CD8-positive, alpha-beta memory T cell (primary cell): ENCODE data around the gene MRPL46. TPM values are rescaled to one million over a fixed set of nuclear protein-coding genes. Genes with fewer than 3 reads are reported as not detected.
A peak's percentile ranks its signal among the peaks of the same experiment; 100 is the strongest.

Source experiments
- CTCF ChIA-PET: fragments of 350-600 bp; sonication (Branson Sonifier 250); formaldehyde crosslinking; loops from one replicate; lab custom pipeline; 2021; ENCODE audit warnings: antibody characterized with exemption; lab: Charles Lee
- POLR2A ChIA-PET: fragments of 350-600 bp; sonication (Branson Sonifier 250); formaldehyde crosslinking; loops from one replicate; lab custom pipeline; 2021; ENCODE audit warnings: antibody characterized with exemption; lab: Charles Lee
- DNase-seq, 5 donors: peaks; one replicate each; pipeline versions ENCODE4 v3.0.0 to v3.0.0-alpha.2; 2020 to 2022; ENCODE audit warnings: mixed read lengths in 1 of 5
- H3K27ac ChIP-seq: one replicate; pipeline ENCODE4 v1.7.0; 2013; ENCODE audit warnings: low read depth, mild to moderate bottlenecking, low read length, moderate library complexity
- H3K27me3 ChIP-seq: 2 replicates; pipeline ENCODE4 v1.7.0; 2013; ENCODE audit warnings: low read length, mild to moderate bottlenecking; ENCODE audit not compliant: insufficient read depth, poor library complexity, severe bottlenecking
- H3K36me3 ChIP-seq: 2 replicates; pipeline ENCODE4 v1.7.0; 2013; ENCODE audit warnings: mild to moderate bottlenecking, low read length, moderate library complexity; ENCODE audit not compliant: insufficient read depth
- H3K4me1 ChIP-seq: 2 replicates; pipeline ENCODE4 v1.7.0; 2013; ENCODE audit warnings: mild to moderate bottlenecking, low read length, moderate library complexity; ENCODE audit not compliant: insufficient read depth
- H3K4me3 ChIP-seq: 2 replicates; pipeline ENCODE4 v1.7.0; 2013; ENCODE audit warnings: mild to moderate bottlenecking, low read length
- H3K9me3 ChIP-seq: 2 replicates; pipeline ENCODE4 v1.7.0; 2013; ENCODE audit warnings: mild to moderate bottlenecking, low read length
- H3K27ac Mint-ChIP-seq, 8 donors: one replicate each; pipeline ENCODE4 v1.8.0; 2020 to 2021; ENCODE audit warnings: mixed read lengths in 8 of 8, mild to moderate bottlenecking in 6 of 8, inconsistent platforms in 3 of 8, moderate library complexity in 3 of 8
- H3K27me3 Mint-ChIP-seq, 2 donors: one replicate each; pipeline ENCODE4 v1.8.0; 2020 to 2021; ENCODE audit warnings: mixed read lengths in 2 of 2, mild to moderate bottlenecking in 1 of 2, moderate library complexity in 1 of 2
- H3K36me3 Mint-ChIP-seq, 3 donors: one replicate each; pipeline ENCODE4 v1.8.0; 2020 to 2021; ENCODE audit warnings: mixed read lengths in 3 of 3, inconsistent platforms in 1 of 3, mild to moderate bottlenecking in 1 of 3
- H3K4me1 Mint-ChIP-seq, 3 donors: one replicate each; pipeline ENCODE4 v1.8.0; 2020 to 2021; ENCODE audit warnings: mixed read lengths in 3 of 3, inconsistent platforms in 1 of 3, mild to moderate bottlenecking in 1 of 3
- H3K4me3 Mint-ChIP-seq, 7 donors: one replicate each; pipeline ENCODE4 v1.8.0; 2020 to 2021; ENCODE audit warnings: mixed read lengths in 7 of 7, mild to moderate bottlenecking in 6 of 7, moderate library complexity in 4 of 7, inconsistent platforms in 2 of 7
- H3K9me3 Mint-ChIP-seq, 5 donors: one replicate each; pipeline ENCODE4 v1.8.0; 2020 to 2022; ENCODE audit warnings: mixed read lengths in 5 of 5, mild to moderate bottlenecking in 3 of 5, moderate library complexity in 2 of 5, inconsistent platforms in 1 of 5
- polyA plus RNA-seq: library from polyadenylated mRNA; unstranded; fragments of 300-500 nt; fragmentation: Illumina TruSeq; gene quantifications from one replicate; pipeline ENCODE4 v1.2.3, GENCODE V29; 2021
- total RNA-seq, 2 experiments: library from RNA; stranded (reverse); gene quantifications; one replicate each; pipeline ENCODE4 v1.2.3, GENCODE V29; 2021

Gene MRPL46
- total RNA-seq (10 to 100 TPM; 48.5 to 53.6 TPM), polyA plus RNA-seq (51.2 TPM)

- Histone ChIP-seq H3K4me1 (peaks cover 23% of the 10 kb centered on the region), H3K36me3 (peaks cover 14% of the 10 kb centered on the region), H3K27ac (peak within 1 kb of the TSS; percentile 91), H3K27me3 (no peaks in the 10 kb centered on the region), H3K4me3 (peak within 1 kb of the TSS; percentile 88), H3K9me3 (no peaks in the 10 kb centered on the region)
- Mint-ChIP-seq H3K36me3 (peaks cover 0 to 54% (median 11%) of the 10 kb centered on the region in 3 donors), H3K27me3 (peaks cover 0 to 2% of the 10 kb centered on the region in 2 donors), H3K9me3 (no peaks in the 10 kb centered on the region), H3K27ac (peak within 1 kb of the TSS; percentile 96 to 100 (median 99)), H3K4me1 (peaks cover 28 to 35% (median 30%) of the 10 kb centered on the region in 3 donors), H3K4me3 (peak within 1 kb of the TSS in 6 of 7 donors; percentile 96 to 100 (median 98))
- ChIA-PET CTCF (interaction anchor here (1.4 to 1.8 kb wide), 3 partner anchors 12 to 438 kb away, joined by 3 to 10 read pairs (median 4); no protein-coding TSS in a partner anchor), POLR2A (interaction anchor here (1.0 kb wide), 3 partner anchors 171 to 868 kb away, joined by 3 to 7 read pairs (median 3); partner anchors contain the start of gene ISG20)
- DNase-seq: peak; percentile 86 to 92 (median 89)
Measured at GRCh38 chr15:88467073-88467934, at the start of gene MRPL46, which contains the start of gene MRPS11. MRPL46 (minus strand) TSS chr15:88467388; CDS start chr15:88467377, 11 bp downstream. MRPS11 (plus strand) TSS chr15:88467708; CDS start chr15:88467718, 10 bp downstream.

GRCh38 chr15:88513195-88513594 lies 46.0 kb upstream of the MRPL46 start:
- CTCF ChIA-PET: no interaction called here
- Mint-ChIP-seq H3K4me1 (no peaks in the 10 kb centered on the region), H3K9me3 (no peaks in the 10 kb centered on the region), H3K27ac (no peak overlapping the region), H3K4me3 (no peak overlapping the region), H3K27me3 (no peaks in the 10 kb centered on the region), H3K36me3 (peaks cover 22 to 65% (median 40%) of the 10 kb centered on the region in 3 donors)
- no peaks in the 10 kb centered on the region for H3K27me3 ChIP-seq
- no peak overlapping the region for H3K27ac ChIP-seq
- H3K36me3 ChIP-seq: peaks cover 15% of the 10 kb centered on the region
- POLR2A ChIA-PET: no interaction called here
- H3K9me3 ChIP-seq: no peaks in the 10 kb centered on the region
- no peak for DNase-seq
- no peak overlapping the region for H3K4me3 ChIP-seq
- H3K4me1 ChIP-seq: no peaks in the 10 kb centered on the region

GRCh38 chr15:88512601-88513000 lies 45.4 kb upstream of the MRPL46 start:
- H3K9me3 ChIP-seq: no peaks in the 10 kb centered on the region
- H3K4me3 ChIP-seq: no peak overlapping the region
- no peaks in the 10 kb centered on the region for H3K27me3 ChIP-seq
- Mint-ChIP-seq H3K36me3 (peaks cover 22 to 69% (median 41%) of the 10 kb centered on the region in 3 donors), H3K4me3 (no peak overlapping the region), H3K4me1 (no peaks in the 10 kb centered on the region), H3K27me3 (no peaks in the 10 kb centered on the region), H3K27ac (no peak overlapping the region), H3K9me3 (no peaks in the 10 kb centered on the region)
- no peak overlapping the region for H3K27ac ChIP-seq
- DNase-seq: no peak
- peaks cover 16% of the 10 kb centered on the region for H3K36me3 ChIP-seq
- CTCF ChIA-PET: no interaction called here
- H3K4me1 ChIP-seq: no peaks in the 10 kb centered on the region
- POLR2A ChIA-PET: no interaction called here

DNA sequence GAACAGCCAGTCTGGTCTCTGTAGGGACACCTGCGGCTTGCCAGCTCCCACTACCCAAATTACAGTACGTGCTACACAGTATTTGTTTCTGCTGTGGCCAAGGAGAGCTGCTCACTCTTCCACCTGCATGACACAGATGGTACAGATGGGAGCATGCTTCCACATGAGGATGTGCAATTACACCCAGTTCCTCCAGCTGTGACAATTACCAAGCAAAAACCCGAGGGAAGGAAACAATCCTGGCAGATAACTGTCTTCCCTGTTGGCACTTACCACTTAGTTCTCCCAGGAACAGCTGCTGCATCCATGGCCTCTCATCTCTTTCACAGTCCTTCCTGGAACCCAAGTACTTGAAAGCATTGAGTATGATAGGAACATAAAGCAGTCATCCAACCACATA lies 44.9 kb upstream of the MRPL46 start:
- Histone ChIP-seq H3K36me3 (peaks cover 19% of the 10 kb centered on the region), H3K4me3 (no peak overlapping the region), H3K9me3 (no peaks in the 10 kb centered on the region), H3K27ac (no peak overlapping the region), H3K27me3 (no peaks in the 10 kb centered on the region), H3K4me1 (no peaks in the 10 kb centered on the region)
- CTCF ChIA-PET: no interaction called here
- Mint-ChIP-seq H3K36me3 (peaks cover 22 to 73% (median 43%) of the 10 kb centered on the region in 3 donors), H3K4me1 (no peaks in the 10 kb centered on the region), H3K27me3 (no peaks in the 10 kb centered on the region), H3K9me3 (no peaks in the 10 kb centered on the region), H3K27ac (no peak overlapping the region), H3K4me3 (no peak overlapping the region)
- POLR2A ChIA-PET: no interaction called here
- no peak for DNase-seq

- CTCF ChIA-PET: no interaction called here
Measured at GRCh38 chr15:88511161-88511560, 44.0 kb upstream of the MRPL46 start.

DNA sequence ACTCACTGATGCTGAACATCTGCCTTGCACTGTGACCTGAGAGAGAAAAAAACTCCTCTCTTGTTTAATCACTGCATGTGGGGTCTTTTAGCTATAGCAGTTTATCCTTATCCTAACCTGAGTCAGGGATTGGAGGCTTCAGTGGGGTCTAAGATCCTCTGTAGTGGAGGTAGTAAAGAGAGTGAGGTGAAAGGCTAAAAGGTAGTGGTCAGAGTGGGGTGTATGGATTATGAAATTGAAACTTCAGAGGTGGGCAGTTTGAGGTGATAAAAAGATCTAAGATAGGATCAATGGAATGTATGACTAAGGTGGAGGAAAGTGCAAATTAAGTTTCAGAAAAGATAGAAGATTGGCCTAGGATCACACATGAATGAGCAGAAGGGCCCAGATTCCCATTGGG lies 42.8 kb upstream of the MRPL46 start:
- no peak for DNase-seq
- H3K27me3 ChIP-seq: no peaks in the 10 kb centered on the region
- no peaks in the 10 kb centered on the region for H3K4me1 Mint-ChIP-seq
- no peaks in the 10 kb centered on the region for H3K9me3 Mint-ChIP-seq
- POLR2A ChIA-PET: no interaction called here
- CTCF ChIA-PET: no interaction called here
- H3K4me3 ChIP-seq: no peak overlapping the region
- H3K4me3 Mint-ChIP-seq: no peak overlapping the region
- H3K27me3 Mint-ChIP-seq: no peaks in the 10 kb centered on the region
- H3K9me3 ChIP-seq: no peaks in the 10 kb centered on the region
- peaks cover 19% of the 10 kb centered on the region for H3K36me3 ChIP-seq
- H3K27ac Mint-ChIP-seq: no peak overlapping the region
- no peaks in the 10 kb centered on the region for H3K4me1 ChIP-seq
- H3K36me3 Mint-ChIP-seq: peaks cover 22 to 69% (median 42%) of the 10 kb centered on the region in 3 donors
- H3K27ac ChIP-seq: no peak overlapping the region

More at GRCh38 chr15:88511161-88511560, 44.0 kb upstream of the MRPL46 start:
- H3K36me3 Mint-ChIP-seq: peaks cover 22 to 65% (median 42%) of the 10 kb centered on the region in 3 donors
- H3K4me3 ChIP-seq: no peak overlapping the region
- H3K4me1 Mint-ChIP-seq: no peaks in the 10 kb centered on the region
- peak overlapping the region in 2 of 8 donors; percentile 7 for H3K27ac Mint-ChIP-seq
- H3K4me1 ChIP-seq: no peaks in the 10 kb centered on the region
- no peak overlapping the region for H3K4me3 Mint-ChIP-seq
- H3K27me3 Mint-ChIP-seq: no peaks in the 10 kb centered on the region
- no peaks in the 10 kb centered on the region for H3K27me3 ChIP-seq
- H3K9me3 ChIP-seq: no peaks in the 10 kb centered on the region
- POLR2A ChIA-PET: no interaction called here
- peaks cover 19% of the 10 kb centered on the region for H3K36me3 ChIP-seq
- no peaks in the 10 kb centered on the region for H3K9me3 Mint-ChIP-seq
- no peak overlapping the region for H3K27ac ChIP-seq
- DNase-seq: no peak

GRCh38 chr15:88509321-88509720 lies 42.1 kb upstream of the MRPL46 start:
- H3K27me3 ChIP-seq: no peaks in the 10 kb centered on the region
- no peak overlapping the region for H3K27ac ChIP-seq
- Mint-ChIP-seq H3K4me3 (no peak overlapping the region), H3K36me3 (peaks cover 22 to 70% (median 44%) of the 10 kb centered on the region in 3 donors), H3K27me3 (no peaks in the 10 kb centered on the region), H3K4me1 (no peaks in the 10 kb centered on the region), H3K9me3 (no peaks in the 10 kb centered on the region), H3K27ac (no peak overlapping the region)
- ChIA-PET CTCF (no interaction called here), POLR2A (no interaction called here)
- DNase-seq: no peak
- no peak overlapping the region for H3K4me3 ChIP-seq
- no peaks in the 10 kb centered on the region for H3K9me3 ChIP-seq
- H3K4me1 ChIP-seq: no peaks in the 10 kb centered on the region
- H3K36me3 ChIP-seq: peaks cover 19% of the 10 kb centered on the region

- peaks cover 6% of the 10 kb centered on the region for H3K36me3 ChIP-seq
- DNase-seq: no peak
- peaks cover 18 to 62% (median 38%) of the 10 kb centered on the region in 3 donors for H3K36me3 Mint-ChIP-seq
- H3K4me3 ChIP-seq: no peak overlapping the region
- ChIA-PET CTCF (no interaction called here), POLR2A (no interaction called here)
- H3K9me3 ChIP-seq: no peaks in the 10 kb centered on the region
- H3K27me3 ChIP-seq: no peaks in the 10 kb centered on the region
- H3K4me3 Mint-ChIP-seq: no peak overlapping the region
- no peaks in the 10 kb centered on the region for H3K27me3 Mint-ChIP-seq
- H3K27ac ChIP-seq: no peak overlapping the region
- H3K9me3 Mint-ChIP-seq: no peaks in the 10 kb centered on the region
- no peaks in the 10 kb centered on the region for H3K4me1 ChIP-seq
- H3K4me1 Mint-ChIP-seq: no peaks in the 10 kb centered on the region
- H3K27ac Mint-ChIP-seq: no peak overlapping the region
Measured at GRCh38 chr15:88506628-88507027, 39.4 kb upstream of the MRPL46 start.
